DND-41 (cell line): Measurements from ENCODE around the gene HDAC4.

ENCODE experiments used
- EZH2 ChIP-seq: IDR thresholded peaks from 3 replicates; pipeline ENCODE4 v1.6.1; 2012; ENCODE audit warnings: borderline replicate concordance, low read depth, mild to moderate bottlenecking, moderate library complexity, low read length, inconsistent platforms; ENCODE audit not compliant: severe bottlenecking
- TF ChIP-seq, protein P1 (sequence below): IDR thresholded peaks from 2 replicates; pipeline ENCODE4 v1.5.1; 2012; ENCODE audit warnings: borderline replicate concordance, low read length, moderate library complexity, mild to moderate bottlenecking; ENCODE audit not compliant: poor library complexity, severe bottlenecking; ENCODE audit errors: extremely low read depth

- no peak for TF ChIP-seq EZH2
- TF ChIP-seq, protein P1, sequence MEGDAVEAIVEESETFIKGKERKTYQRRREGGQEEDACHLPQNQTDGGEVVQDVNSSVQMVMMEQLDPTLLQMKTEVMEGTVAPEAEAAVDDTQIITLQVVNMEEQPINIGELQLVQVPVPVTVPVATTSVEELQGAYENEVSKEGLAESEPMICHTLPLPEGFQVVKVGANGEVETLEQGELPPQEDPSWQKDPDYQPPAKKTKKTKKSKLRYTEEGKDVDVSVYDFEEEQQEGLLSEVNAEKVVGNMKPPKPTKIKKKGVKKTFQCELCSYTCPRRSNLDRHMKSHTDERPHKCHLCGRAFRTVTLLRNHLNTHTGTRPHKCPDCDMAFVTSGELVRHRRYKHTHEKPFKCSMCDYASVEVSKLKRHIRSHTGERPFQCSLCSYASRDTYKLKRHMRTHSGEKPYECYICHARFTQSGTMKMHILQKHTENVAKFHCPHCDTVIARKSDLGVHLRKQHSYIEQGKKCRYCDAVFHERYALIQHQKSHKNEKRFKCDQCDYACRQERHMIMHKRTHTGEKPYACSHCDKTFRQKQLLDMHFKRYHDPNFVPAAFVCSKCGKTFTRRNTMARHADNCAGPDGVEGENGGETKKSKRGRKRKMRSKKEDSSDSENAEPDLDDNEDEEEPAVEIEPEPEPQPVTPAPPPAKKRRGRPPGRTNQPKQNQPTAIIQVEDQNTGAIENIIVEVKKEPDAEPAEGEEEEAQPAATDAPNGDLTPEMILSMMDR, result no peak
Observed at GRCh38 chr2:239001794-239002193, 399.0 kb downstream of the HDAC4 start.
